SK-N-MC (cell line): Measurements from ENCODE around the gene ZNF275.
"Not testable (repeated sequence)": the region's sequence is repeated elsewhere in the genome, so short reads cannot be mapped to it uniquely, and the experiment has no call there.

Experiments
- EZH2 ChIP-seq: fragments of 200-600 bp; sonication (generic); IDR thresholded peaks from one replicate; pipeline ENCODE4 v1.6.1; 2017; ENCODE audit warnings: antibody characterized with exemption
- POLR2AphosphoS5 ChIP-seq: IDR thresholded peaks from 2 replicates; pipeline ENCODE4 v1.6.1; 2012; ENCODE audit warnings: mild to moderate bottlenecking, low read depth, low read length, borderline replicate concordance

GRCh38 chrX:153384973-153385372 lies 51.0 kb downstream of the ZNF275 start:
- not testable (repeated sequence) for TF ChIP-seq POLR2AphosphoS5, EZH2
